Retina (tissue), 1 donor: Measurements from ENCODE around the gene ADSS1.
A peak's percentile ranks its signal among the peaks of the same experiment; 100 is the strongest.

Source experiments
- DNase-seq: peaks from one replicate; pipeline ENCODE4 v3.0.0-alpha.2; 2016

ADSS1 gene

GRCh38 chr14:104751539-104752422 is 27.8 kb downstream of the ADSS1 start:
- no peak for DNase-seq

- DNase-seq = no peak
These were observed 28.4 kb downstream of the ADSS1 start for GRCh38 chr14:104752423-104752734.

GRCh38 chr14:104752735-104753527 is 28.9 kb downstream of the ADSS1 start, which contains the start of gene SIVA1:
TSS of gene SIVA1 (plus strand) at chr14:104753147. CDS start at chr14:104753202, 55 bp downstream.
- DNase-seq = peak; percentile 99

- DNase-seq = no peak
These were observed 29.6 kb downstream of the ADSS1 start for GRCh38 chr14:104753528-104754212.

GRCh38 chr14:104754213-104754851 is 30.3 kb downstream of the ADSS1 start:
- no peak for DNase-seq

GRCh38 chr14:104755621-104756020 is 31.6 kb downstream of the ADSS1 start:
- no peak for DNase-seq

- no peak for DNase-seq
These were observed 32.6 kb downstream of the ADSS1 start for GRCh38 chr14:104756477-104757237.

GRCh38 chr14:104757238-104757585 is 33.2 kb downstream of the ADSS1 start:
- no peak for DNase-seq

GRCh38 chr14:104757681-104758392 is 33.8 kb downstream of the ADSS1 start:
- no peak for DNase-seq

- no peak for DNase-seq
These were observed 35.2 kb downstream of the ADSS1 start for GRCh38 chr14:104758981-104759969.

GRCh38 chr14:104765517-104765916 is 41.5 kb downstream of the ADSS1 start:
- no peak for DNase-seq

- DNase-seq = no peak
These were observed 42.3 kb downstream of the ADSS1 start for GRCh38 chr14:104766256-104766862.

- DNase-seq = no peak
These were observed 43.0 kb downstream of the ADSS1 start for GRCh38 chr14:104766863-104767633.

GRCh38 chr14:104767634-104767918 is 43.5 kb downstream of the ADSS1 start:
- DNase-seq = no peak

- peak; percentile 90 for DNase-seq
These were observed 44.7 kb downstream of the ADSS1 start for GRCh38 chr14:104768437-104769323.

GRCh38 chr14:104769324-104770071 is 45.5 kb downstream of the ADSS1 start:
- no peak for DNase-seq

GRCh38 chr14:104770072-104770579 is 46.1 kb downstream of the ADSS1 start:
- no peak for DNase-seq
